Head of caudate nucleus (tissue), 42 donors: ENCODE measurements around the gene TRIB2.
A peak's percentile ranks its signal among the peaks of the same experiment; 100 is the strongest.

ENCODE experiments used
- DNase-seq, 42 donors: peaks; one replicate each; pipeline versions ENCODE4 v3.0.0 to v3.0.0-alpha.2; 2020 to 2021; ENCODE audit warnings: mixed read lengths in 7 of 42
- intact Hi-C: fragments of 100-400 bp; cut with DNase I; formaldehyde crosslinking; loops from one replicate; pipeline ENCODE4 v1.15.0; 2022

The TRIB2 gene

GRCh38 chr2:12764075-12764730 is 47.5 kb downstream of the TRIB2 start:
- intact Hi-C loops: no loop called here

GRCh38 chr2:12764849-12765605 is 48.3 kb downstream of the TRIB2 start:
- intact Hi-C loops: no loop called here
- DNase-seq: no peak

More at GRCh38 chr2:12764075-12764730, 47.5 kb downstream of the TRIB2 start:
- no peak for DNase-seq

GRCh38 chr2:12766421-12766879 is 49.7 kb downstream of the TRIB2 start:
- intact Hi-C loops: no loop called here
- no peak for DNase-seq

- intact Hi-C loops: no loop called here
- DNase-seq: no peak
Measured at GRCh38 chr2:12767541-12767940, 50.8 kb downstream of the TRIB2 start.

- DNase-seq: no peak
- intact Hi-C loops: no loop called here
Measured at GRCh38 chr2:12767996-12768624, 51.4 kb downstream of the TRIB2 start.

- intact Hi-C loops: no loop called here
Measured at GRCh38 chr2:12769492-12770105, 52.9 kb downstream of the TRIB2 start.

GRCh38 chr2:12770300-12770968 is 53.7 kb downstream of the TRIB2 start:
- intact Hi-C loops: no loop called here
- DNase-seq: no peak

More at GRCh38 chr2:12769492-12770105, 52.9 kb downstream of the TRIB2 start:
- no peak for DNase-seq

- no peak for DNase-seq
- intact Hi-C loops: no loop called here
Measured at GRCh38 chr2:12771154-12771553, 54.4 kb downstream of the TRIB2 start.

GRCh38 chr2:12773586-12774394 is 57.1 kb downstream of the TRIB2 start:
- intact Hi-C loops: no loop called here
- DNase-seq: peak in 1 of 42 donors; percentile 17

GRCh38 chr2:12774395-12774727 is 57.6 kb downstream of the TRIB2 start:
- intact Hi-C loops: no loop called here
- DNase-seq: no peak

- intact Hi-C loops: no loop called here
Measured at GRCh38 chr2:12776521-12776961, 59.8 kb downstream of the TRIB2 start.

GRCh38 chr2:12778369-12778768 is 61.6 kb downstream of the TRIB2 start:
- DNase-seq: no peak
- intact Hi-C loops: no loop called here

More at GRCh38 chr2:12776521-12776961, 59.8 kb downstream of the TRIB2 start:
- no peak for DNase-seq

GRCh38 chr2:12778811-12779579 is 62.3 kb downstream of the TRIB2 start:
- DNase-seq: no peak
- intact Hi-C loops: no loop called here

- intact Hi-C loops: no loop called here
- DNase-seq: no peak
Measured at GRCh38 chr2:12781329-12781728, 64.6 kb downstream of the TRIB2 start.

GRCh38 chr2:12787891-12788801 is 71.4 kb downstream of the TRIB2 start:
- intact Hi-C loops: no loop called here
- DNase-seq: no peak

- DNase-seq: no peak
- intact Hi-C loops: no loop called here
Measured at GRCh38 chr2:12791906-12792305, 75.2 kb downstream of the TRIB2 start.
